ENCODE measurements around the gene CCL5. TPM values are rescaled to one million over a fixed set of nuclear protein-coding genes. Genes with fewer than 3 reads are reported as not detected.

The CCL5 gene
- total RNA-seq, 6 donors from 2014 or later = 11.5 to 17.6 (median 15.3) TPM

- H3K4me1 ChIP-seq = no peaks in the 10 kb centered on the region
- ATAC-seq (ENCODE audit: low FRiP score in 2 of 2) = no peak
- no peak for TF ChIP-seq EP300 (IDR thresholded peaks at IDR 0.05)
- no peak for TF ChIP-seq POLR2A (IDR thresholded peaks at IDR 0.05)
- no peak for TF ChIP-seq CTCF (IDR thresholded peaks at IDR 0.05)
- no peak for TF ChIP-seq POLR2AphosphoS5 (IDR thresholded peaks at IDR 0.05)
These were observed 26.2 kb upstream of the CCL5 start for GRCh38 chr17:35906191-35906925.

GRCh38 chr17:35903451-35903850, 23.3 kb upstream of the CCL5 start:
- Histone ChIP-seq H3K4me1 (peaks cover 0 to 8% (median 0%) of the 10 kb centered on the region in 4 donors), H3K27ac (no peak overlapping the region), H3K9me3 (no peaks in the 10 kb centered on the region), H3K4me3 (no peak overlapping the region), H3K27me3 (no peaks in the 10 kb centered on the region), H3K36me3 (no peaks in the 10 kb centered on the region)
- 85 to 92% methylated on average over 5 of the region's 5 CpGs for WGBS, 2 donors
- TF ChIP-seq EP300 (IDR thresholded peaks at IDR 0.05) (no peak), CTCF (IDR thresholded peaks at IDR 0.05) (no peak), POLR2A (IDR thresholded peaks at IDR 0.05) (no peak)
- DNase-seq (no peak), ATAC-seq (ENCODE audit: low FRiP score in 2 of 2) (no peak)

More at GRCh38 chr17:35906191-35906925, 26.2 kb upstream of the CCL5 start:
- Histone ChIP-seq H3K27ac (no peak overlapping the region), H3K36me3 (no peaks in the 10 kb centered on the region), H3K27me3 (no peaks in the 10 kb centered on the region), H3K4me3 (no peak overlapping the region), H3K9me3 (no peaks in the 10 kb centered on the region)
- DNase-seq = no peak
- 93 to 97% methylated on average over 3 to 5 of the region's 5 CpGs for WGBS, 2 donors

GRCh38 chr17:35901631-35902175, 21.5 kb upstream of the CCL5 start:
- Histone ChIP-seq H3K36me3 (no peaks in the 10 kb centered on the region), H3K27me3 (no peaks in the 10 kb centered on the region), H3K27ac (no peak overlapping the region), H3K9me3 (no peaks in the 10 kb centered on the region), H3K4me3 (no peak overlapping the region), H3K4me1 (peaks cover 0 to 10% (median 0%) of the 10 kb centered on the region in 4 donors)
- ATAC-seq (ENCODE audit: low FRiP score in 2 of 2) (no peak), DNase-seq (no peak)
- TF ChIP-seq EP300 (IDR thresholded peaks at IDR 0.05) (no peak), CTCF (IDR thresholded peaks at IDR 0.05) (no peak), POLR2A (IDR thresholded peaks at IDR 0.05) (no peak), POLR2AphosphoS5 (IDR thresholded peaks at IDR 0.05) (no peak)
- WGBS, 2 donors = 87 to 92% methylated on average over 9 of the region's 9 CpGs

GRCh38 chr17:35900708-35901480, 20.7 kb upstream of the CCL5 start:
- H3K27ac ChIP-seq = no peak overlapping the region
- 68 to 71% methylated on average over 11 of the region's 11 CpGs for WGBS, 2 donors
- no peak overlapping the region for H3K4me3 ChIP-seq
- no peaks in the 10 kb centered on the region for H3K9me3 ChIP-seq
- peaks cover 0 to 10% (median 0%) of the 10 kb centered on the region in 4 donors for H3K4me1 ChIP-seq
- no peak for ATAC-seq (ENCODE audit: low FRiP score in 2 of 2)
- TF ChIP-seq POLR2A (IDR thresholded peaks at IDR 0.05) = no peak
- TF ChIP-seq EP300 (IDR thresholded peaks at IDR 0.05) = no peak
- TF ChIP-seq CTCF (IDR thresholded peaks at IDR 0.05) = no peak
- TF ChIP-seq POLR2AphosphoS5 (IDR thresholded peaks at IDR 0.05) = no peak
- no peak for DNase-seq
- no peaks in the 10 kb centered on the region for H3K27me3 ChIP-seq
- no peaks in the 10 kb centered on the region for H3K36me3 ChIP-seq
